NCI-H1930 (cell line): Measurements from ENCODE around the gene BRF1.

Source experiments
- DNase-seq, 2 experiments: peaks; one replicate each; lab custom pipeline; 2025; lab: John Stamatoyannopoulos, UW

The BRF1 gene

GRCh38 chr14:105171004-105171673 is 129.7 kb downstream of the BRF1 start:
- no peak for DNase-seq

GRCh38 chr14:105169776-105170655 is 130.8 kb downstream of the BRF1 start:
- no peak for DNase-seq

GRCh38 chr14:105168979-105169507 is 131.8 kb downstream of the BRF1 start:
- DNase-seq: peak; percentile 16 to 41

GRCh38 chr14:105168496-105168978 is 132.3 kb downstream of the BRF1 start, which contains the start of gene JAG2:
Gene JAG2 (minus strand): TSS chr14:105168776. CDS start chr14:105168420, 356 bp downstream.
- peak; percentile 13 to 55 for DNase-seq

GRCh38 chr14:105168093-105168420 is 132.7 kb downstream of the BRF1 start:
- no peak for DNase-seq

GRCh38 chr14:105167303-105168092 is 133.3 kb downstream of the BRF1 start:
- DNase-seq: peak in 1 of 2 experiments; percentile 16

- DNase-seq: no peak
Measured at GRCh38 chr14:105166571-105167302, 134.1 kb downstream of the BRF1 start.

GRCh38 chr14:105165761-105166485 is 134.9 kb downstream of the BRF1 start:
- DNase-seq: no peak

- no peak for DNase-seq
Measured at GRCh38 chr14:105165134-105165704, 135.6 kb downstream of the BRF1 start.

- DNase-seq: no peak
Measured at GRCh38 chr14:105163040-105163742, 137.6 kb downstream of the BRF1 start.

- DNase-seq: no peak
Measured at GRCh38 chr14:105162669-105162979, 138.2 kb downstream of the BRF1 start.

- DNase-seq: no peak
Measured at GRCh38 chr14:105161964-105162668, 138.7 kb downstream of the BRF1 start.

GRCh38 chr14:105161309-105161708 is 139.5 kb downstream of the BRF1 start:
- DNase-seq: no peak

GRCh38 chr14:105160776-105161175 is 140.0 kb downstream of the BRF1 start:
- DNase-seq: no peak

GRCh38 chr14:105159344-105159743 is 141.5 kb downstream of the BRF1 start:
- no peak for DNase-seq
